HepG2 (cell line): Measurements from ENCODE around the gene STARD10. TPM values are rescaled to one million over a fixed set of nuclear protein-coding genes. Genes with fewer than 3 reads are reported as not detected.

Experiments used
- FUBP1 ChIP-seq: sonication (generic); formaldehyde crosslinking; IDR thresholded peaks from 2 replicates; pipeline ENCODE4 v1.5.1; 2020; ENCODE audit warnings: missing genetic modification reagents, mild to moderate bottlenecking, borderline replicate concordance
- GTF2F1 ChIP-seq: fragments of 150-350 bp; IDR thresholded peaks from 2 replicates; pipeline ENCODE4 v1.6.1; 2014; ENCODE audit warnings: low read length
- HINFP ChIP-seq: sonication (generic); formaldehyde crosslinking; IDR thresholded peaks from 2 replicates; pipeline ENCODE4 v1.4.0; 2020; ENCODE audit warnings: low read depth, mild to moderate bottlenecking, missing genetic modification reagents
- ISL2 ChIP-seq: sonication (generic); formaldehyde crosslinking; IDR thresholded peaks from 2 replicates; pipeline ENCODE4 v1.5.0; 2020; ENCODE audit warnings: missing genetic modification reagents
- LCORL ChIP-seq, 2 experiments: fragments of 450-650 bp in 1 of 2; sonication (generic) in 1 of 2; formaldehyde crosslinking in 1 of 2; IDR thresholded peaks; 2 replicates each; pipeline versions ENCODE4 v1.5.0 to v1.6.1; 2017 to 2020; ENCODE audit warnings: antibody characterized with exemption in 1 of 2, missing genetic modification reagents in 1 of 2
- NCOR1 ChIP-seq: fragments of 200-600 bp; sonication (generic); IDR thresholded peaks from 2 replicates; pipeline ENCODE4 v1.7.0; 2017; ENCODE audit warnings: antibody characterized with exemption, low read length, borderline replicate concordance
- NFAT5 ChIP-seq: sonication (generic); formaldehyde crosslinking; IDR thresholded peaks from 2 replicates; pipeline ENCODE4 v1.4.0; 2020; ENCODE audit warnings: missing genetic modification reagents
- SMAD3 ChIP-seq: sonication (generic); formaldehyde crosslinking; IDR thresholded peaks from 2 replicates; pipeline ENCODE4 v1.4.0; 2020; ENCODE audit warnings: missing genetic modification reagents
- TRIM24 ChIP-seq: sonication (generic); formaldehyde crosslinking; IDR thresholded peaks from 2 replicates; pipeline ENCODE4 v1.8.0; 2022; ENCODE audit warnings: mild to moderate bottlenecking, missing genetic modification reagents
- ZGPAT ChIP-seq: IDR thresholded peaks from 2 replicates; pipeline ENCODE4 v1.6.1; 2016; ENCODE audit warnings: mild to moderate bottlenecking
- ZNF362 ChIP-seq: sonication (generic); formaldehyde crosslinking; IDR thresholded peaks from 2 replicates; pipeline ENCODE4 v1.4.0; 2020; ENCODE audit warnings: missing genetic modification reagents, mild to moderate bottlenecking, borderline replicate concordance
- ZNF431 ChIP-seq: sonication (generic); formaldehyde crosslinking; IDR thresholded peaks from 2 replicates; pipeline ENCODE4 v1.9.0; 2022; ENCODE audit warnings: missing genetic modification reagents, low read depth, mild to moderate bottlenecking, borderline replicate concordance
- ZNF749 ChIP-seq: sonication (generic); formaldehyde crosslinking; IDR thresholded peaks from 2 replicates; pipeline ENCODE4 v1.8.0; 2022; ENCODE audit warnings: mild to moderate bottlenecking, missing genetic modification reagents, moderate library complexity, borderline replicate concordance
- ZNF761 ChIP-seq: sonication (generic); formaldehyde crosslinking; conservative IDR thresholded peaks from 2 replicates; pipeline ENCODE4 v1.4.0; 2020; ENCODE audit warnings: mild to moderate bottlenecking, missing genetic modification reagents
- ZNF878 ChIP-seq: sonication (generic); formaldehyde crosslinking; IDR thresholded peaks from 2 replicates; pipeline ENCODE4 v1.8.1; 2023; ENCODE audit warnings: mild to moderate bottlenecking, missing genetic modification reagents, moderate library complexity
- ZSCAN30 ChIP-seq: sonication (generic); formaldehyde crosslinking; IDR thresholded peaks from 2 replicates; pipeline ENCODE4 v1.5.0; 2020; ENCODE audit warnings: mild to moderate bottlenecking, missing genetic modification reagents
- polyA plus RNA-seq, 8 experiments: library from polyadenylated mRNA; depleted of rRNA in 3 of 8; stranded (reverse) in 7 of 8; unstranded in 1 of 8; fragments of >200 nt; fragmentation: Illumina TruSeq in 4 of 8; extraction: Trizol in 4 of 8; gene quantifications; 2 replicates each; pipeline versions ENCODE4 v1.2.1 to v1.2.3, GENCODE V29; 2011 to 2016; ENCODE audit warnings: low read depth in 4 of 8, missing spikeins in 1 of 8, mixed read lengths in 1 of 8; ENCODE audit not compliant: insufficient read depth in 1 of 8
- total RNA-seq, 5 experiments: library from RNA; depleted of rRNA; stranded (reverse); fragments of >200 nt; fragmentation: Illumina TruSeq; extraction: Trizol; gene quantifications; 2 replicates each; pipeline ENCODE4 v1.2.3, GENCODE V29; 2016; ENCODE audit warnings: low read depth in 1 of 5

The STARD10 gene
- total and polyA plus RNA-seq, 2 of the 13 experiments (the other 11 are each of a cell fraction or from before 2014, with no cell fraction given): 260 to 341 TPM

GRCh38 chr11:72782081-72782920 lies 11.5 kb downstream of the STARD10 start (continued):
- no peak for TF ChIP-seq SMAD3
- no peak for TF ChIP-seq GTF2F1
- TF ChIP-seq TRIM24 (CRISPR knock-in tag): no peak
- no peak for TF ChIP-seq ISL2 (CRISPR knock-in tag)
- peak; percentile 6; the same call in 1 of the 2 replicates for TF ChIP-seq LCORL (IDR thresholded peaks at IDR 0.05)
- TF ChIP-seq LCORL (CRISPR knock-in tag; IDR thresholded peaks at IDR 0.05): peak; percentile 62; the same call in 1 of the 2 replicates
- TF ChIP-seq NCOR1: peak; percentile 57; the same call in 1 of the 2 replicates
- TF ChIP-seq ZNF749 (CRISPR knock-in tag): no peak
- 0 out of 2 replicates have a peak, but pooled peaks have one; percentile 28 for TF ChIP-seq HINFP (CRISPR knock-in tag)
- TF ChIP-seq ZNF362 (CRISPR knock-in tag): no peak
- TF ChIP-seq ZNF431: no peak
- TF ChIP-seq ZNF761 (CRISPR knock-in tag): 0 out of 2 replicates have a peak, but pooled peaks have one; percentile 46
- TF ChIP-seq FUBP1 (CRISPR knock-in tag): no peak
- TF ChIP-seq ZNF878 (CRISPR knock-in tag): no peak
- no peak for TF ChIP-seq NFAT5 (CRISPR knock-in tag)
- TF ChIP-seq ZSCAN30 (CRISPR knock-in tag): no peak
- no peak; the same call in 1 of the 2 replicates for TF ChIP-seq ZGPAT (CRISPR knock-in tag)
